Gastroesophageal sphincter (tissue), 4 donors: Measurements from ENCODE around the gene RPUSD3. TPM values are rescaled to one million over a fixed set of nuclear protein-coding genes. Genes with fewer than 3 reads are reported as not detected.

Experiments used
- ATAC-seq: fragments of 150-250 bp; one replicate; pipeline ENCODE4 v1.9.1; 2016; ENCODE audit warnings: mild to moderate bottlenecking, moderate library complexity
- H3K27ac ChIP-seq, 4 donors: fragments of 200-600 bp; sonication (generic) in 3 of 4; 1 replicate in 3 of 4; 2 replicates in 1 of 4; pipeline ENCODE4 v1.5.1; 2016 to 2019
- H3K27me3 ChIP-seq: fragments of 200-600 bp; sonication (generic); one replicate; pipeline ENCODE4 v1.5.1; 2019
- H3K36me3 ChIP-seq, 2 donors: fragments of 200-600 bp; sonication (generic); one replicate each; pipeline ENCODE4 v1.5.1; 2019; ENCODE audit warnings: control low read depth in 1 of 2
- H3K4me1 ChIP-seq, 3 donors: fragments of 200-600 bp; sonication (generic); 1 replicate in 2 of 3; 2 replicates in 1 of 3; pipeline ENCODE4 v1.5.1; 2016 to 2019; ENCODE audit warnings: control low read depth in 2 of 3
- H3K4me3 ChIP-seq, 2 donors: fragments of 200-600 bp; sonication (generic); one replicate each; pipeline ENCODE4 v1.5.1; 2019; ENCODE audit warnings: mild to moderate bottlenecking in 1 of 2, moderate library complexity in 1 of 2
- H3K9me3 ChIP-seq, 3 donors: fragments of 200-600 bp; sonication (generic); one replicate each; pipeline ENCODE4 v1.5.1; 2017 to 2019; ENCODE audit warnings: control low read depth in 2 of 3
- EP300 ChIP-seq: sonication (generic); formaldehyde crosslinking; IDR thresholded peaks from one replicate; pipeline ENCODE4 v1.6.1; 2017; ENCODE audit warnings: antibody characterized with exemption, mild to moderate bottlenecking
- POLR2A ChIP-seq, 2 donors: fragments of 450-650 bp; IDR thresholded peaks; one replicate each; pipeline ENCODE4 v1.6.1; 2017; ENCODE audit warnings: antibody characterized with exemption in 2 of 2, mild to moderate bottlenecking in 2 of 2, moderate library complexity in 1 of 2
- POLR2AphosphoS5 ChIP-seq: sonication (generic); formaldehyde crosslinking; IDR thresholded peaks from one replicate; pipeline ENCODE4 v1.6.1; 2017; ENCODE audit warnings: antibody characterized with exemption
- WGBS, 2 donors: methylation state at CpG; one replicate each; pipeline ENCODE4 v1.1.5; 2018; ENCODE audit warnings: low coverage in 1 of 2; 5-methylcytosine and 5-hydroxymethylcytosine counted together
- total RNA-seq, 4 donors: library from RNA; depleted of rRNA; stranded (reverse); fragments of >200 nt; gene quantifications; one replicate each; pipeline ENCODE4 v1.1.0, GENCODE V29; 2016
- TF ChIP-seq, protein P1 (sequence below), 4 experiments: fragments of 200-600 bp in 2 of 4; fragments of 450-650 bp in 2 of 4; sonication (generic) in 1 of 4; IDR thresholded peaks; one replicate each; pipeline ENCODE4 v1.5.1; 2017 to 2019; ENCODE audit warnings: antibody characterized with exemption in 4 of 4, mild to moderate bottlenecking in 2 of 4, moderate library complexity in 2 of 4

The RPUSD3 gene
- total RNA-seq, 4 donors from 2014 or later: 23.7 to 43.1 (median 32.6) TPM

DNA sequence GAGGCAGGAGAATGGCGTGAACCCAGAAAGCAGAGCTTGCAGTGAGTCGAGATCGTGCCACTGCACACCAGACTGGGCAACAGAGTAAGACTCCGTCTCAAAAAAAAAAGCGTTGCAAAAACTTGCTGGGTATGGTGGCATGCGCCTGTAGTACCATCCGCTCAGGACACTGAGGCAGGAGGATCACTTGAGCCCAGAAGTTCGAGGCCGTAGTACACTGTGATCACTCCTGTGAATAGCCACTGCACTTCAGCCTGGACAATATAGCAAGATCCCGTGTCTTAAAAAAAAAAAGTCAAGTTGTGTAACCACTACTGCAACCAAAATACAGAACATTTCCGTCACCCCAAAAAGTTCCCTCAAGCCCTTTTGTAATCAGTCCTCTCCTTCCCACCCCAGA lies 49.4 kb downstream of the RPUSD3 start:
- ATAC-seq: no peak
- Histone ChIP-seq H3K27ac (no peak overlapping the region), H3K36me3 (peaks cover 0 to 59% of the 10 kb centered on the region in 2 donors), H3K4me3 (peak overlapping the region in 1 of 2 donors; percentile 93), H3K4me1 (peaks cover 0 to 64% (median 18%) of the 10 kb centered on the region in 3 donors), H3K27me3 (no peaks in the 10 kb centered on the region), H3K9me3 (no peaks in the 10 kb centered on the region)
- TF ChIP-seq EP300: no peak
- TF ChIP-seq POLR2A (IDR thresholded peaks at IDR 0.05): no peak
- no peak for TF ChIP-seq POLR2AphosphoS5
- TF ChIP-seq, protein P1, sequence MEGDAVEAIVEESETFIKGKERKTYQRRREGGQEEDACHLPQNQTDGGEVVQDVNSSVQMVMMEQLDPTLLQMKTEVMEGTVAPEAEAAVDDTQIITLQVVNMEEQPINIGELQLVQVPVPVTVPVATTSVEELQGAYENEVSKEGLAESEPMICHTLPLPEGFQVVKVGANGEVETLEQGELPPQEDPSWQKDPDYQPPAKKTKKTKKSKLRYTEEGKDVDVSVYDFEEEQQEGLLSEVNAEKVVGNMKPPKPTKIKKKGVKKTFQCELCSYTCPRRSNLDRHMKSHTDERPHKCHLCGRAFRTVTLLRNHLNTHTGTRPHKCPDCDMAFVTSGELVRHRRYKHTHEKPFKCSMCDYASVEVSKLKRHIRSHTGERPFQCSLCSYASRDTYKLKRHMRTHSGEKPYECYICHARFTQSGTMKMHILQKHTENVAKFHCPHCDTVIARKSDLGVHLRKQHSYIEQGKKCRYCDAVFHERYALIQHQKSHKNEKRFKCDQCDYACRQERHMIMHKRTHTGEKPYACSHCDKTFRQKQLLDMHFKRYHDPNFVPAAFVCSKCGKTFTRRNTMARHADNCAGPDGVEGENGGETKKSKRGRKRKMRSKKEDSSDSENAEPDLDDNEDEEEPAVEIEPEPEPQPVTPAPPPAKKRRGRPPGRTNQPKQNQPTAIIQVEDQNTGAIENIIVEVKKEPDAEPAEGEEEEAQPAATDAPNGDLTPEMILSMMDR (IDR thresholded peaks at IDR 0.05): no peak
- WGBS, 2 donors: 90 to 98% methylated on average over 6 to 10 of the region's 11 CpGs

DNA sequence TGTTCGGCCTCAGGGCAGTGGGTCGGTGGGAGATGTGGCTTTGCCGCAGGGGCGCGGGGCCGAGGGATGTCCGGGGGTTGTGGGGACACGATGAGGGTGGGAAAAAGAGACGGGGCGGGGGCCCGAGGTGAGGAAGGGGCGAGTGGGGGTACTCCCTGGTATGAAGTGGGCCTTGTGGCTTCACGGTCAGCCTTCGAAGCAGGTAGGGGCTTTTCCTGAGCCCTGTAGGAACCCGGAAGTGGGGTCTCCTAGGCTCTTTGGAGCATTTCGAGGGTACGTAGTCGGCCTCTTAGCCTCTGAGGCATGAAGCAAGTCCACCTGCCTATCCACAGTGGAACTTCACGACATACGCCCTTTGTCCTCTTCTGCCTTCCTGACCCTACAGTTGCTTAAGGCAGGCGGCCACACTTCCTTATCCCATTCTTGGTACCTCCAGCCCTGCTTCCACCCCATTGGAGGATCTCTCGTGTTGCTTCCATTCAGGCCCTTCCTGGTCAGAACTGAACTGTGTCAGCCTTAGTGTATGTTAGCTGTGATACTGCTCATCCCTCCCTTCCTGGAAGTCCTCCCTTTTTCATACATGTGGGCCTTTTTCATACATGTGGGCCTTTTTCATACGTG lies 50.5 kb downstream of the RPUSD3 start:
- TF ChIP-seq POLR2A (IDR thresholded peaks at IDR 0.05): no peak
- TF ChIP-seq, protein P1 (IDR thresholded peaks at IDR 0.05): peak in 2 of 4 experiments; percentile 3 to 22
- peak; percentile 11 for ATAC-seq
- Histone ChIP-seq H3K36me3 (peaks cover 0 to 59% of the 10 kb centered on the region in 2 donors), H3K27me3 (no peaks in the 10 kb centered on the region), H3K4me3 (peak overlapping the region; percentile 90 to 93), H3K4me1 (peaks cover 0 to 64% (median 18%) of the 10 kb centered on the region in 3 donors), H3K27ac (peak overlapping the region; percentile 93 to 98 (median 96)), H3K9me3 (no peaks in the 10 kb centered on the region)
- 0% methylated on average over 11 to 15 of the region's 23 CpGs for whole genome bisulfite sequencing, 2 donors

DNA sequence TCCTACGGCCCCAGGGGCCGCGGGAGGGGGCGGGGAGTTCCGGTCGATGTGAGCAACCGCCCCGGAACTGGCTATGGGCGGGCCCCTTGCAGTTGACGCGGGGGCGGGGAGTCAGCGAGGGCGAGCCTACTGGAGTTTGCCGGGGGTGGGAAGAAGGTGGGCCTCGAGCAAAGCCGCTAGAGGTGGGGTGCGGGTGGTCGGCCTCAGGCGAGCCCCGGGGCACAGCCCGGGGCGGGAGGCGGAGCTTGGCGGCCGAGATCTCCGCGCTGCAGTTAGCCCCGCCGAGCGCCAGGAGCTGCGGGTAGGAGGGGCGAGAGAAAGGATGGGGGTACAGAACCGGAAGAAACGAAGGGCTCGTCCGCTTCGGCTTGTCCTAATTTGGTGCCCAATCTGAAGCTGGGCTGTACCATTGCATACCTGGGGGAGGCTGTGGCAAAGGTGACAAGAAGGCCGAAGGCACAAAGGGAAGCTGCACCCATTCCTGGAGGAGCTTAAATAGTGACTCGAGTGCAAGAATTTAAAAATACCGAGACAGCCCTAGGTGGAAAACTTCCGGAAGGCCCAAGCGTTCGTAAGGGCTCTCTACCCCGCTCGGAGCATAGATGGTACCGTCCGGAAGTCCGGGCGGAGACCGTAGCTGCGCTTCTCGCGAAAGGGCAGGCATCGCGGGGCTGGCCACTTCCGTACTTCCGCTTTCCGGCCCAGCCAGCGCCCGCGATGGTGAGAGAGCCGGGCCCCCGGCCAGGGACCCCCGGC lies 51.2 kb downstream of the RPUSD3 start, which contains the start of the genes ARPC4 and TADA3:
ARPC4 (plus strand) TSS at position 678 of the 756 bp plus-strand sequence; CDS start at position 718, 40 bp downstream.
TADA3 (minus strand) TSS at position 69 of the 756 bp plus-strand sequence. CDS start 1,007 bp downstream, outside the sequence.
- H3K27me3 ChIP-seq: no peaks in the 10 kb centered on the region
- peaks cover 0 to 59% of the 10 kb centered on the region in 2 donors for H3K36me3 ChIP-seq
- peaks cover 0 to 64% (median 18%) of the 10 kb centered on the region in 3 donors for H3K4me1 ChIP-seq
- peak within 1 kb of the TSS; percentile 93 to 98 (median 96) for H3K27ac ChIP-seq
- peak within 1 kb of the TSS; percentile 90 to 93 for H3K4me3 ChIP-seq
- no peaks in the 10 kb centered on the region for H3K9me3 ChIP-seq
- TF ChIP-seq POLR2AphosphoS5 (peak; percentile 77), POLR2A (IDR thresholded peaks at IDR 0.05) (peak; percentile 32 to 57), EP300 (no peak)
- TF ChIP-seq, protein P1 (IDR thresholded peaks at IDR 0.05): peak in 3 of 4 experiments; percentile 24 to 45 (median 40)
- ATAC-seq: peak; percentile 96
- 0% methylated on average over 20 of the region's 65 CpGs; no CpG with 5 or more reads in 1 of the 2 donors for WGBS, 2 donors

DNA sequence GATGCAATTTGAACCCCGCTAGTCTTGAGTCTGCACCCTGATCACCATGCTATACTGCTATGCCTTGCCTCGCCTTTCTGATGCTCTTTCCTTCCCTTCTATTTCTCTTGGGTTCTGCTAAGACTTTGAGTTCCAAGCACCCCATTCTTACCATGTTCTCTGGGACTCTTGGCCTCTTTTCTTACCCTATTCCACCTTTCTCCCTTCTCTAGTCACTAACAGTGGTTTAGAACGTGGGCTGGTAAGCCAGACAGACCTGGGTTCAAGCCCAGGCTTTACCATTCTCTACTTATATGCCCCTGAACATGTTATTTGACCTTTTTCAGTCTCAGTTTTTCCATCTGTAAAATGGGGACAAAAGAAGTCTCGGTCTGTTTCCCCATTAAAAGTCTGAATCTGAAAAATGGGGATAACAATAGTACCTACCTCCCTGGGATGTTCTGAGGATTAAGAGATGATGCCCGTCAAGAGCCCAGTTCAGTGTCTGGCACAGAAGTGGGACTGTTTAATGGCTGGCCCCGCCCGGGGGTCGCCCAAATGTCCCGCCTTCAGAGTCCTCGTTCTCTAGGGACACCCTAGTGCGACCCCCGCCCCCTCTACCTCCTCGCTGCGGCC lies 51.9 kb downstream of the RPUSD3 start:
- H3K27me3 ChIP-seq: no peaks in the 10 kb centered on the region
- H3K27ac ChIP-seq: peak overlapping the region; percentile 93 to 98 (median 96)
- WGBS, 2 donors: 20 to 21% methylated on average over 8 to 9 of the region's 14 CpGs
- H3K4me1 ChIP-seq: peaks cover 0 to 58% (median 18%) of the 10 kb centered on the region in 3 donors
- peaks cover 0 to 60% of the 10 kb centered on the region in 2 donors for H3K36me3 ChIP-seq
- peak overlapping the region; percentile 90 to 93 for H3K4me3 ChIP-seq
- TF ChIP-seq, protein P1 (IDR thresholded peaks at IDR 0.05): no peak
- TF ChIP-seq POLR2AphosphoS5 (no peak), POLR2A (IDR thresholded peaks at IDR 0.05) (no peak), EP300 (no peak)
- H3K9me3 ChIP-seq: no peaks in the 10 kb centered on the region
- ATAC-seq: no peak
